Fibroblast of lung (primary cell): Measurements from ENCODE around the gene IGLL1.
"Not testable (repeated sequence)": the region's sequence is repeated elsewhere in the genome, so short reads cannot be mapped to it uniquely, and the experiment has no call there.

Experiments used
- EZH2 ChIP-seq: IDR thresholded peaks from 2 replicates; pipeline ENCODE4 v1.5.1; 2012; ENCODE audit warnings: low read length, control low read depth, mild to moderate bottlenecking; ENCODE audit errors: missing control alignments
- TF ChIP-seq, protein P1 (sequence below), 2 donors: IDR thresholded peaks in 1 of 2; conservative IDR thresholded peaks in 1 of 2; 1 replicate in 1 of 2; 2 replicates in 1 of 2; pipeline ENCODE4 v1.5.1; 2011 to 2012; ENCODE audit warnings: low read length in 2 of 2, control low read depth in 1 of 2, inconsistent platforms in 1 of 2, low read depth in 1 of 2, mild to moderate bottlenecking in 1 of 2

DNA sequence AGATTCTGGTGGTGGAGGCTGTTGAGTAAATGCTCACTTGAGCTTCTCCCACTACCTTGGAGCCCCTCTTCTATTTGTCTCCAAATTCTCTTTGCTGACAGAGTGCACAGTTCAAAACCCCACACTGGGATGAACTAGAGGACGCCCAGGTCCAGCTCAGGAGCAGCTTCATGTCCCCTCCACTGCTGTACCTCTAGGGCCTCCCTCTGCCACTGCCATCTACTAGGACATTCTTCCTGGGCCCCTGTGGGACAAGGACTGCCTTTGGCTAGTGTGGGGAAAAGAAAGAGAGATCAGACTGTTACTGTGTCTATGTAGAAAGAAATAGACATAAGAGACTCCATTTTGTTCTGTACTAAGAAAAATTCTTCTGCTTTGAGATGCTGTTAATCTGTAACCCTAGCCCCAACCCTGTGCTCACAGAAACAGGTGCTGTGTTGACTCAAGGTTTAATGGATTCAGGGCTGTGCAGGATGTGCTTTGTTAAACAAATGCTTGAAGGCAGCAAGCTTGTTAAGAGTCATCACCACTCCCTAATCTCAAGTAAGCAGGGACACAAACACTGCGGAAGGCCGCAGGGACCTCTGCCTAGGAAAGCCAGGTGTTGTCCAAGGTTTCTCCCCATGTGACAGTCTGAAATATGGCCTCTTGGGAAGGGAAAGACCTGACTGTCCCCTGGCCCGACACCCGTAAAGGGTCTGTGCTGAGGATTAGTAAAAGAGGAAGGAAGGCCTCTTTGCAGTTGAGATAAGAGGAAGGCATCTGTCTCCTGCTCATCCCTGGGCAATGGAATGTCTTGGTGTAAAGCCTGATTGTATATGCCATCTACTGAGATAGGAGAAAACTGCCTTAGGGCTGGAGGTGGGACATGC is 44.1 kb downstream of the IGLL1 start:
- TF ChIP-seq, protein P1, sequence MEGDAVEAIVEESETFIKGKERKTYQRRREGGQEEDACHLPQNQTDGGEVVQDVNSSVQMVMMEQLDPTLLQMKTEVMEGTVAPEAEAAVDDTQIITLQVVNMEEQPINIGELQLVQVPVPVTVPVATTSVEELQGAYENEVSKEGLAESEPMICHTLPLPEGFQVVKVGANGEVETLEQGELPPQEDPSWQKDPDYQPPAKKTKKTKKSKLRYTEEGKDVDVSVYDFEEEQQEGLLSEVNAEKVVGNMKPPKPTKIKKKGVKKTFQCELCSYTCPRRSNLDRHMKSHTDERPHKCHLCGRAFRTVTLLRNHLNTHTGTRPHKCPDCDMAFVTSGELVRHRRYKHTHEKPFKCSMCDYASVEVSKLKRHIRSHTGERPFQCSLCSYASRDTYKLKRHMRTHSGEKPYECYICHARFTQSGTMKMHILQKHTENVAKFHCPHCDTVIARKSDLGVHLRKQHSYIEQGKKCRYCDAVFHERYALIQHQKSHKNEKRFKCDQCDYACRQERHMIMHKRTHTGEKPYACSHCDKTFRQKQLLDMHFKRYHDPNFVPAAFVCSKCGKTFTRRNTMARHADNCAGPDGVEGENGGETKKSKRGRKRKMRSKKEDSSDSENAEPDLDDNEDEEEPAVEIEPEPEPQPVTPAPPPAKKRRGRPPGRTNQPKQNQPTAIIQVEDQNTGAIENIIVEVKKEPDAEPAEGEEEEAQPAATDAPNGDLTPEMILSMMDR (conservative IDR thresholded peaks at IDR 0.05 in 1 of 2, IDR thresholded peaks at IDR 0.05 in 1 of 2; ENCODE audit: low read depth in 1 of 2, low read length in 2 of 2), result not testable (repeated sequence)
- TF ChIP-seq EZH2, result not testable (repeated sequence)
